Measurements from ENCODE around the gene EMILIN1.

EMILIN1 gene

GRCh38 chr2:27080140-27080469 is 1.7 kb downstream of the EMILIN1 start:
- DNase-seq (ENCODE audit: low read depth) = no peak

DNA sequence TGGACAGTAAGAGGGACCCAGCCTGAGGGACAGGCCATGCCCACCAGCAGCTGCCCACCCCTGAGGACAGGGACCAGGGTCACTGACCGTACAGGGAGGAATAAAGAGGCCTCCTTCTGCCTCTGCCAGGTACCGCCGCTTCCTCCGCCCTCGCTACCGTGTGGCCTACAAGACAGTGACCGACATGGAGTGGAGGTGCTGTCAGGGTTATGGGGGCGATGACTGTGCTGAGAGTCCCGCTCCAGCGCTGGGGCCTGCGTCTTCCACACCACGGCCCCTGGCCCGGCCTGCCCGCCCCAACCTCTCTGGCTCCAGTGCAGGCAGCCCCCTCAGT is 2.2 kb downstream of the EMILIN1 start:
- DNase-seq (ENCODE audit: low read depth) = no peak

- no peak for DNase-seq (ENCODE audit: low read depth)
Observed at GRCh38 chr2:27081984-27082772, 3.8 kb downstream of the EMILIN1 start.

- no peak for DNase-seq (ENCODE audit: low read depth)
Observed at GRCh38 chr2:27082773-27083409, 4.5 kb downstream of the EMILIN1 start.

- no peak for DNase-seq (ENCODE audit: low read depth)
Observed at GRCh38 chr2:27083410-27084296, 5.2 kb downstream of the EMILIN1 start.

DNA sequence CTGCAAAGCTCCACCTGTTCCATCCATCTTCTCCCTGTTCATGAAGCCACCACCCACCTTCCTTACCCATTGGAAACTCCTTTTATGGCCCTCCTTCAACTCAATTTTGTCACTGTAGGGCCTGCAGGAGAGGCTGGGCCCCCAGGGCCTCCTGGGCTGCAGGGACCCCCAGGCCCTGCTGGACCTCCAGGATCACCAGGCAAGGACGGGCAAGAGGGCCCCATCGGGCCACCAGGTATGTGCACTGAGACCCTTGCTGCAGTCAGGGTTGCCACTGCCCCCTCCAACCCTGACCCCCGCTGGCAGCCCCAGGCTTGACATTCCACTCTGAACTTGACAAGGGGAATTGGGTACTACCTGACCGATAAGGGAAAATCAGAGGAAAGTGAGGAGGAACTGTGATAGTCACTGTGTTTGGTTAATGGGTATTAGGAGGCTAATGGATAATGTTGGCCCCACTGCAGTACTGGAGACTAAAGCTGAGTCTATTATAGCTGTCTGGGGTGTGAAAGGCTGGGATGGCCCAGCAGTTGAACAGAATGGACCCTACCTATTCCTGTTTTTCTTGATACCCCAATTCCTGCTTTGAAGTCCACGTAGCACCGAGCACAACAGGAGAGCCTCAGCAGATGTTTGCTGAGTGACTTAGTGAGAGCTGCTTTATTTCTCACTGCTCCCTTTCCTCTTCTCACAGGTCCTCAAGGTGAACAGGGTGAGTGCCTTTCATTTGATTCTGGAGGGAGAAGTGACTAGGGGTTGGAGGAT is 6.1 kb downstream of the EMILIN1 start:
- DNase-seq (ENCODE audit: low read depth) = no peak

DNA sequence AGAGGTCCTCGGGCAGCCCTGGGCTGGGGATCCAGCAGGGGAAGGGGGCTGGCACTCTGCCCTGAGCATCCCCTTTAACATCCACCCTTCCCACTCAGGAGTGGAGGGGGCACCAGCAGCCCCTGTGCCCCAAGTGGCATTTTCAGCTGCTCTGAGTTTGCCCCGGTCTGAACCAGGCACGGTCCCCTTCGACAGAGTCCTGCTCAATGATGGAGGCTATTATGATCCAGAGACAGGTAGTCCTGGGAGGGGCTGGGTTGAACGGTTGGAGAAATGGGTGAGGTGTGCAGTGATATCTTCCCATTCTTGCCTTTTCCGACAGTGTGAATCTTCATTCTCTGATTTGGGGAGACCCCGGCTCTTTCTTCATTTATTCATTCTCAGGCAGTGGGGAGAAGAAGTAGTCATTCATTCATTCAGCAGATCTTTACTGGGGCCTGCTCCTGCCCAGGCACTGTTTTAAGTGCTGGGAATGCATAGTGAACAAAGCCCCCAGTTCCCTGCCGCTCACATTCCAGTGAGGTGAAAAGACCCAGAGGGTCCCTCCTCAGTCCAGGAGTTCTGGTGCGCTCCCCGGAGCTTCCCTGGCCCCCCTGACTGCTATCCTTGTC is 6.8 kb downstream of the EMILIN1 start:
- no peak for DNase-seq (ENCODE audit: low read depth)

DNA sequence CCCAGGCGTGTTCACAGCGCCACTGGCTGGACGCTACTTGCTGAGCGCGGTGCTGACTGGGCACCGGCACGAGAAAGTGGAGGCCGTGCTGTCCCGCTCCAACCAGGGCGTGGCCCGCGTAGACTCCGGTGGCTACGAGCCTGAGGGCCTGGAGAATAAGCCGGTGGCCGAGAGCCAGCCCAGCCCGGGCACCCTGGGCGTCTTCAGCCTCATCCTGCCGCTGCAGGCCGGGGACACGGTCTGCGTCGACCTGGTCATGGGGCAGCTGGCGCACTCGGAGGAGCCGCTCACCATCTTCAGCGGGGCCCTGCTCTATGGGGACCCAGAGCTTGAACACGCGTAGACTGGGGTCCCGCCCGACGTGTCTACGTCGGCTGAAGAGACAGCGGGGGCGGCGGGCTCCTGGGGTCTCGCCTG is 7.3 kb downstream of the EMILIN1 start:
- DNase-seq (ENCODE audit: low read depth) = peak; percentile 80

- DNase-seq (ENCODE audit: low read depth) = peak; percentile 87
Observed at GRCh38 chr2:27086090-27086723, 7.8 kb downstream of the EMILIN1 start.

DNA sequence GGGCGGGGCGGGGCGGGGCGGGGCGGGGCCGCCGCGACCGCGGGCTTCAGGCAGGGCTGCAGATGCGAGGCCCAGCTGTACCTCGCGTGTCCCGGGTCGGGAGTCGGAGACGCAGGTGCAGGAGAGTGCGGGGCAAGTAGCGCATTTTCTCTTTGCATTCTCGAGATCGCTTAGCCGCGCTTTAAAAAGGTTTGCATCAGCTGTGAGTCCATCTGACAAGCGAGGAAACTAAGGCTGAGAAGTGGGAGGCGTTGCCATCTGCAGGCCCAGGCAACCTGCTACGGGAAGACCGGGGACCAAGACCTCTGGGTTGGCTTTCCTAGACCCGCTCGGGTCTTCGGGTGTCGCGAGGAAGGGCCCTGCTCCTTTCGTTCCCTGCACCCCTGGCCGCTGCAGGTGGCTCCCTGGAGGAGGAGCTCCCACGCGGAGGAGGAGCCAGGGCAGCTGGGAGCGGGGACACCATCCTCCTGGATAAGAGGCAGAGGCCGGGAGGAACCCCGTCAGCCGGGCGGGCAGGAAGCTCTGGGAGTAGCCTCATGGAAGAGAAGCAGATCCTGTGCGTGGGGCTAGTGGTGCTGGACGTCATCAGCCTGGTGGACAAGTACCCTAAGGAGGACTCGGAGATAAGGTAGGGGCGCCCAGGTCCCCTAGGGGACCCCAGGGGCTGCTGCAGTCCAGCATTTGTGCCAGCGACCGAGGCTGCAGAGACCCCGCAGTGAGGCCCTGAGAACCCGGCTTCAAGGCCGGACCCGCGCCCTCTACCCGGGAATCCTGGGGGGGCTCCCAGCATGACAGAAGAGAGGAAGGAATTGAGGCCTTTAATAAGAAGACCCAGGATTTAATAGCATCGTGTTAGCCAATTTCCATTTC is 8.5 kb downstream of the EMILIN1 start, which contains the start of gene KHK:
TSS of gene KHK (plus strand) at position 49 of the 870 bp plus-strand sequence. CDS start at position 537, 488 bp downstream.
- no peak for DNase-seq (ENCODE audit: low read depth)

GRCh38 chr2:27087823-27088410 is 9.5 kb downstream of the EMILIN1 start:
- no peak for DNase-seq (ENCODE audit: low read depth)

GRCh38 chr2:27088634-27089033 is 10.2 kb downstream of the EMILIN1 start:
- no peak for DNase-seq (ENCODE audit: low read depth)

GRCh38 chr2:27089111-27089954 is 10.9 kb downstream of the EMILIN1 start:
- no peak for DNase-seq (ENCODE audit: low read depth)

DNA sequence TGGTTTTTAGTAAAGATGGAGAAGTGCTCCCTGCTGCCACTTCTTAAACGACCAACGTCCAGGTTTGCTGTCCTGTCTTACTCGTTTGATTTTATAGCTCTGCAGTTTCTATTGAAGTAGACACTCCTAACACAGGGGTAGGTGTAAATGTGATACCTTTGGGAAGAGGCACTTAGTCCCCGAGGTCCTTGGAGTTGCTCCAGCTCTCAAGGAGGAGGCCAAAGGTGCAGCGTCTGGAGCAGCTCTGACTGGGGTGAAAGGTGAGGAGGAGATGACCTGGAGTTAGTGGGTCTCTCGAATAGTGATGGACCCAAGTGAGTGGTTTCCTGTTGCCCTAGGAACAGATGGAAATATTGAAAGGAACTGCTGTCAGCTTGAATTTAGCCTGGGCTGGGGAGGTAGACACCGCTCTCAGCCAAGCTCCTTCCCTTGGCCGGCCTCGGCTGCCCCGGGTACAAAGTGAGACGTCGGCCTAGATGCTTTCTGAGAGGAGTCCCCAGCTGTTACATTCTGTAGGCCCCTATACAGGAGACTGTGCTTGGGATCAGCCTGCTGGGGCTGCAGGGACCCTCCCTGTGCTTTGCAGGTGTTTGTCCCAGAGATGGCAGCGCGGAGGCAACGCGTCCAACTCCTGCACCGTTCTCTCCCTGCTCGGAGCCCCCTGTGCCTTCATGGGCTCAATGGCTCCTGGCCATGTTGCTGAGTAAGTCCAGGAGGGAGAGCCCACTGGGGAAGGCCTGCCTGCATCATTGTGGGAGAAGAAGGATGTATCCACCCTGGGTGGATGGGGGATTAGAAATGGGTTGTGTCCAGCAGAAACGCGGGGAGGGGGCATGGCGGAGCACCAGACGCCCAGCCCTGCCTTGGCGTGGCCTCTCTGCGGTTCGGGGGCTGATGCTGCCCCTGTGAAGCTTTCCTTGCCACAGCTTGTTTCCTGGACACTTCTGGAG is 13.6 kb downstream of the EMILIN1 start:
- DNase-seq (ENCODE audit: low read depth) = no peak

DNA sequence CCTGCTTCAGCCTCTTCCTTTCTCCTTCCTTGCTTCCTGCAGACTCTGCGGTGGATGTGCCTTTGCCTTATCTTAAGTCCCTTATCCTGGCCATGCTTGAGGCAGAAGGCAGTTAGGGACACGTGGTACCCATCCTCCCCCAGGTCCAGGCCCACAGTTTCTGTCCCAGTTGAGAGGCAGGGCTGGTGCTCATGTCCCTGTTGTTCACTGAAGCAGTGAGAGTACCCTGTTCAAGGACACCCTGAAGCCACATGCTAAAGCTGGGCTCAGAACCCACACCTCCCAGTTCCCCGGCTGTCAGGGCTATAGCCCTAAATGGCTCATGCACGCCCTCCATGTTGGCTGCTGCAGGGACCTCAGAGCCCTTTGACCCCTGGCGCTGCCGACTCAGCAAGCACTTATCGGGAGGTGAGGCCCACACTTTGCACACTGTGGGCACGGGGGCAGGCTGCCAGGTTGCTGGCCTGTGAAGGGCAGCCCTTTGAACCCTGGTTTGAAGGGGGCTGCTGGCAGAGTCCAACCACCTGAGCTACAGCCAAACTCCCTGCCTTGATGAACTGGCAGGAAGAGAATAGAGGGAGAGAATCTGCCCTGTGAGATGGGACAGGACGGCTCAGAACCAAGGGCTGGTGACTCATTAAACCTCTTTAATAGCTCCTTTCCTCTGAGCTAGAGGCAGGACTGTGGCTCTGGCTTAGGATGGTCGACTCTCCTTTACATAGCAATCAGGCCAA is 14.4 kb downstream of the EMILIN1 start:
- no peak for DNase-seq (ENCODE audit: low read depth)

- DNase-seq (ENCODE audit: low read depth) = no peak
Observed at GRCh38 chr2:27093430-27094352, 15.3 kb downstream of the EMILIN1 start.

Data from fibroblast of gingiva (primary cell).